ENCODE measurements around the gene ARFGEF3. TPM values are rescaled to one million over a fixed set of nuclear protein-coding genes. Genes with fewer than 3 reads are reported as not detected.

The ARFGEF3 gene
- total RNA-seq, 1 experiment from 2014 or later, result 7.8 TPM

- Histone ChIP-seq H3K36me3 (ENCODE audit: low read depth, low read length) (no peaks in the 10 kb centered on the region), H2AFZ (ENCODE audit: low read length) (no peak overlapping the region), H3F3A (ENCODE audit: low read length, unreplicated experiment) (no peaks in the 10 kb centered on the region), H3K27ac (ENCODE audit: low read length) (no peak overlapping the region), H3K79me2 (ENCODE audit: low read length) (no peaks in the 10 kb centered on the region), H3K9ac (ENCODE audit: low read length) (no peak overlapping the region), H3K4me2 (ENCODE audit: low read length) (no peak overlapping the region), H3K4me1 (ENCODE audit: insufficient read depth, low read length) (no peaks in the 10 kb centered on the region), H3K9me3 (ENCODE audit: low read length) (no peaks in the 10 kb centered on the region), H3K9me2 (replicated peaks; ENCODE audit: low read length) (no peaks in the 10 kb centered on the region), H3K4me3 (ENCODE audit: low read length) (no peak overlapping the region), H3K27me3 (ENCODE audit: low read length) (no peaks in the 10 kb centered on the region), H4K20me1 (ENCODE audit: low read length) (no peaks in the 10 kb centered on the region)
- DNase-seq, result no peak
- ATAC-seq, result no peak
- BruUV-seq (replicated peaks), result TSS peak; percentile 13
- ChIA-PET POLR2A (ENCODE audit: unreplicated experiment) (no interaction called here), CTCF (no interaction called here)
- TF ChIP-seq EZH2 (IDR thresholded peaks at IDR 0.05; ENCODE audit: low read length, unreplicated experiment) (no peak), EZH2phosphoT487 (IDR thresholded peaks at IDR 0.05; ENCODE audit: borderline replicate concordance, low read length) (no peak), CTCF (conservative IDR thresholded peaks at IDR 0.05; ENCODE audit: low read depth, low read length) (no peak)
- intact Hi-C loops (cut with micrococcal nuclease), result no loop called here
Measured at GRCh38 chr6:138337076-138337475, 175.3 kb downstream of the ARFGEF3 start.

- Histone ChIP-seq H3K79me2 (ENCODE audit: low read length) (no peaks in the 10 kb centered on the region), H3K4me1 (ENCODE audit: insufficient read depth, low read length) (no peaks in the 10 kb centered on the region), H3K4me3 (ENCODE audit: low read length) (no peak overlapping the region), H2AFZ (ENCODE audit: low read length) (no peak overlapping the region), H3K9me2 (replicated peaks; ENCODE audit: low read length) (no peaks in the 10 kb centered on the region), H3K4me2 (ENCODE audit: low read length) (no peak overlapping the region), H3K9me3 (ENCODE audit: low read length) (no peaks in the 10 kb centered on the region), H3K36me3 (ENCODE audit: low read depth, low read length) (no peaks in the 10 kb centered on the region), H3K27ac (ENCODE audit: low read length) (no peak overlapping the region), H3K9ac (ENCODE audit: low read length) (no peak overlapping the region), H3F3A (ENCODE audit: low read length, unreplicated experiment) (no peaks in the 10 kb centered on the region), H4K20me1 (ENCODE audit: low read length) (no peaks in the 10 kb centered on the region), H3K27me3 (ENCODE audit: low read length) (no peaks in the 10 kb centered on the region)
- ATAC-seq (peak; percentile 38), DNase-seq (no peak)
- no TSS peak for BruUV-seq (replicated peaks)
- intact Hi-C loops (cut with micrococcal nuclease), result no loop called here
- POLR2A ChIA-PET (ENCODE audit: unreplicated experiment), result no interaction called here
- CTCF ChIA-PET, result no interaction called here
- TF ChIP-seq CTCF (conservative IDR thresholded peaks at IDR 0.05; ENCODE audit: low read depth, low read length) (no peak), EZH2phosphoT487 (IDR thresholded peaks at IDR 0.05; ENCODE audit: borderline replicate concordance, low read length) (no peak)
Measured at GRCh38 chr6:138339024-138339423, 177.3 kb downstream of the ARFGEF3 start.

- POLR2A ChIA-PET (ENCODE audit: unreplicated experiment), result no interaction called here
- BruUV-seq (replicated peaks), result no TSS peak
Measured at GRCh38 chr6:138341176-138341575, 179.4 kb downstream of the ARFGEF3 start.

More at GRCh38 chr6:138341176-138341575, 179.4 kb downstream of the ARFGEF3 start:
- Histone ChIP-seq H3K79me2 (ENCODE audit: low read length) (no peaks in the 10 kb centered on the region), H3K4me2 (ENCODE audit: low read length) (no peak overlapping the region), H3F3A (ENCODE audit: low read length, unreplicated experiment) (no peaks in the 10 kb centered on the region), H3K4me1 (ENCODE audit: insufficient read depth, low read length) (no peaks in the 10 kb centered on the region), H3K36me3 (ENCODE audit: low read depth, low read length) (no peaks in the 10 kb centered on the region), H3K4me3 (ENCODE audit: low read length) (no peak overlapping the region), H3K9ac (ENCODE audit: low read length) (no peak overlapping the region), H4K20me1 (ENCODE audit: low read length) (no peaks in the 10 kb centered on the region), H2AFZ (ENCODE audit: low read length) (no peak overlapping the region), H3K27me3 (ENCODE audit: low read length) (no peaks in the 10 kb centered on the region), H3K27ac (ENCODE audit: low read length) (no peak overlapping the region), H3K9me2 (replicated peaks; ENCODE audit: low read length) (no peaks in the 10 kb centered on the region), H3K9me3 (ENCODE audit: low read length) (no peaks in the 10 kb centered on the region)
- no peak for DNase-seq
- TF ChIP-seq EZH2phosphoT487 (IDR thresholded peaks at IDR 0.05; ENCODE audit: borderline replicate concordance, low read length) (no peak), CTCF (conservative IDR thresholded peaks at IDR 0.05; ENCODE audit: low read depth, low read length) (no peak), EZH2 (IDR thresholded peaks at IDR 0.05; ENCODE audit: low read length, unreplicated experiment) (no peak)
- CTCF ChIA-PET, result no interaction called here
- intact Hi-C loops (cut with micrococcal nuclease), result no loop called here
- no peak for ATAC-seq
